Astrocyte of the spinal cord (primary cell): ENCODE results near the gene EIF4E1B.

Experiments used
- DNase-seq: peaks from one replicate; pipeline ENCODE4 v3.0.0; 2011; ENCODE audit warnings: low read depth, low spot score
- H3K4me3 ChIP-seq: 2 replicates; pipeline ENCODE4 v1.5.1; 2011; ENCODE audit warnings: low read depth, mild to moderate bottlenecking, low read length, moderate library complexity
- in situ Hi-C: cut with HindIII; loops from 2 replicates; pipeline ENCODE4 v1.10.0; 2017; ENCODE audit warnings: low sequenced_read_pairs
- TF ChIP-seq, protein P1 (sequence below): IDR thresholded peaks from 2 replicates; pipeline ENCODE4 v1.5.1; 2012; ENCODE audit warnings: low read depth, mild to moderate bottlenecking, low read length, inconsistent platforms

The EIF4E1B gene

DNA sequence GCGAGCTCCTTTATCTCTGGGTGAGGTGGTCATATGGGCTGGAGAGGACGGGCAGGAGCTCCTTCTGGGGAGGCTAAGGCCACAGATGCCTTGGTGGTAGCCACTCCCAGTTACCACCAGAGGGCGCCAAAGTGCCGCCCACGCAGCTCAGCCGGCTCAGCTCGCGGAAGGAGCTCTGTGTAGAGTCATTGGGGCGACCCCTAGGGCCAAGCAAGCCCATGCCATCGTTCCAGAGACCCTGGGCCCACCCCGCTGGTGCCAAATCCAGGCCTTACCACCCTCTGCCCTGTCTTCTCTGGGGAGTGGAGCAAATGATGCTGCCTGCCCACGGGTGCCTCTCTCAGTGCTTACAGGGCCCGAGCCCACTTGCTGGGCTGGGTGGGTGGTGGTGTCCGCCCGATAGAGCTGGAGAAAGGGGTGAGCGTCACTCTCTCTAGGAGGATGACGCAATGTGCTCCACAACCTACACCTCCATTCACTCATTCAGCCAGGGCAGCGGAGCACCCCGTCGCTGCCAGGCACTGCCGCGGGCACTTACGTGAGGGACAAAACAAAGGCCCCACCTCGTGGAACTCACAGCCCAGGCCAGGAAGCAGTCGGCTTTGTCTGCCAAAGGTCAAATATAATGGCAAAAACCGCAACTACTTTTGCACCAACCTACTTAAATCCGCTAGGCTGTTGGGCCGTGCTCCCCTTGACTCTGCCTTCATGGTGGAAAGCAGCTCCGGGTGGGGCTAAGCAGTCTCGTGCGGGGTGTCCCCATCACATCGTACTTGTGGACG is 30.6 kb downstream of the EIF4E1B start:
- TF ChIP-seq, protein P1, sequence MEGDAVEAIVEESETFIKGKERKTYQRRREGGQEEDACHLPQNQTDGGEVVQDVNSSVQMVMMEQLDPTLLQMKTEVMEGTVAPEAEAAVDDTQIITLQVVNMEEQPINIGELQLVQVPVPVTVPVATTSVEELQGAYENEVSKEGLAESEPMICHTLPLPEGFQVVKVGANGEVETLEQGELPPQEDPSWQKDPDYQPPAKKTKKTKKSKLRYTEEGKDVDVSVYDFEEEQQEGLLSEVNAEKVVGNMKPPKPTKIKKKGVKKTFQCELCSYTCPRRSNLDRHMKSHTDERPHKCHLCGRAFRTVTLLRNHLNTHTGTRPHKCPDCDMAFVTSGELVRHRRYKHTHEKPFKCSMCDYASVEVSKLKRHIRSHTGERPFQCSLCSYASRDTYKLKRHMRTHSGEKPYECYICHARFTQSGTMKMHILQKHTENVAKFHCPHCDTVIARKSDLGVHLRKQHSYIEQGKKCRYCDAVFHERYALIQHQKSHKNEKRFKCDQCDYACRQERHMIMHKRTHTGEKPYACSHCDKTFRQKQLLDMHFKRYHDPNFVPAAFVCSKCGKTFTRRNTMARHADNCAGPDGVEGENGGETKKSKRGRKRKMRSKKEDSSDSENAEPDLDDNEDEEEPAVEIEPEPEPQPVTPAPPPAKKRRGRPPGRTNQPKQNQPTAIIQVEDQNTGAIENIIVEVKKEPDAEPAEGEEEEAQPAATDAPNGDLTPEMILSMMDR = peak; percentile 97
- DNase-seq = peak; percentile 68
- H3K4me3 ChIP-seq = no peak overlapping the region
- in situ Hi-C loops = no loop called here

DNA sequence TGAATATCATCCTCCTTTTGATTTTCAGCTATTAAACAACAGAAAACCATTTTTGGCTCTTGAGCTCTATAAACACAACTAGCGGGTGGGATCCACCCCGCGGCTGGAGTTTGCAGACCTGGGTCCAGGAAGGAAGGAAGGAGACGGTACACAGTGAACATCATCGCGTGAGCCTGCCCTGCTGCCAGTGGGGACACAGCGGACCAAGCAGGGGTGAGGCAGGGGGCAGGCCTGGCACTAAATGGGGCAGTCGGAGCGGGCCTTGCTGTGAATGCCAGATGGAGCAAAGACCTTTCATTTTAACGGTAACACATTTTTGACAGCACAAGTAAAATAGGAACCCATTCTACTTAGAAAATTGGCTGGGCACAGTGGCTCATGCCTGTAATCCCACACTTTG is 31.2 kb downstream of the EIF4E1B start:
- TF ChIP-seq, protein P1 = no peak
- no peak for DNase-seq
- in situ Hi-C loops = no loop called here
- H3K4me3 ChIP-seq = no peak overlapping the region

DNA sequence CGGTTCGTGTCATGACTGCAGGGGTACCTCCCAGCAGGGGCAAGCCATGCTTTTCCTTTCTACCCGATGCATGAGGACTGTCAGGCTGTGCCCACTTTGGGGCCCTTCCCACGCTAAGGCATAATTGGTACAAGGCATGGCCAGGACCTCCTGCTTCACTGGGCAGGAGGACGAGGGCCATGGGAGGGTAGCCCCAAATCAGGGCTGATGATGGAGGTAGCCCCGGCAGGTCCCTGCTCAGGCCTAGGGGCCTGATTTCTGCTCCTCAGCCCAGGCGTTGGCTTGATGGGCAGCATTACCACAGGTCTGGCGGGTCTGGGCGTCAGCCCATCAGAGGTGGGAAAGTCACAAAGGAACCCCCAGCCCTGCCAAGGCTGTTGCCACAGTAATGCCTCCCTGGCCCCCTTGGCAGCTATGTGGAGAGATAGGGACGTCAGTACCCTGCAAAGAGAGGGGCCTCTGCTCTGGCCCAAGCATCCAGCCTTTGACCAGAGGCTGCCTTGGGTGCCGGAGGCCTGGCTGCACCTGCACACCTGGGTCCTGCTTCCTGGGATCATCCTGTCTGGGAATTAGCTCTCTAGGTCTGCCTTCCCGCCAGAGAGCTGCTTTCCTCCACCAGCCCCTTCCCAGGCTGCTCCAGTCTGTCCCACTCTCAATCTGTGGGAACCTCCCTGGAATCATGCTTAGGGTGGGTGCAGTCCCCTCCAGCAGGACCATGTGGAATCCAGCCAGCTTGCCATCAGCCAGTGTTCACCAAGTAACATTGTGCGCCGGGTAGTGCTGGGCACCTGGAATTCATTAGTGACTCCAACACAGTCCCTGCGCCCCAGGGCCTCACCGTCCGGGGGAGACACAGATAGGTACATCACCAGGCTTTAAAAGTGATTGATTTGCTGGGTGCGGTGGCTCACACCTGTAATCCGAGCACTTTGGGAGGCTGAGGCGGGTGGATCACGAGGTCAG is 32.2 kb downstream of the EIF4E1B start:
- no peak for DNase-seq
- in situ Hi-C loops = no loop called here
- TF ChIP-seq, protein P1 = no peak
- H3K4me3 ChIP-seq = no peak overlapping the region

DNA sequence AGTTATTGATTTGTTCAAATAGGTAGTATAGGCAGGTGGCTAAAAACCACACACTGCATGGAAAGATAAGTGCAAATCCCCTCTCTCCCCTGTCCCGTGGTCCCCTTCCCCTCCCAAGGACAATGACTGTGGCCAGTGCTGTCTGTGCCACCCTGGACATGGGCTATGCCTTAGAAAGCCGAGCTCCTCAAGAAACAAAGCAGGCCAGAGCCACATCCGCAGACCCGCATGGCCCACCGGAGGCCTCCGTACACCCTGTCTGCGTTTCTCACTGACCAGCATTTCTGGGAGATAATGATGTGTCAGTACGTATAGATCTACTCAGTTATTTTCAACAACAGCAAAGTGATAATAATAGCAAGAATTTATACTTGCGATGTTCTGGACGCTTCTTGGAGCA is 33.1 kb downstream of the EIF4E1B start:
- TF ChIP-seq, protein P1 = no peak
- in situ Hi-C loops = no loop called here
- DNase-seq = no peak

DNA sequence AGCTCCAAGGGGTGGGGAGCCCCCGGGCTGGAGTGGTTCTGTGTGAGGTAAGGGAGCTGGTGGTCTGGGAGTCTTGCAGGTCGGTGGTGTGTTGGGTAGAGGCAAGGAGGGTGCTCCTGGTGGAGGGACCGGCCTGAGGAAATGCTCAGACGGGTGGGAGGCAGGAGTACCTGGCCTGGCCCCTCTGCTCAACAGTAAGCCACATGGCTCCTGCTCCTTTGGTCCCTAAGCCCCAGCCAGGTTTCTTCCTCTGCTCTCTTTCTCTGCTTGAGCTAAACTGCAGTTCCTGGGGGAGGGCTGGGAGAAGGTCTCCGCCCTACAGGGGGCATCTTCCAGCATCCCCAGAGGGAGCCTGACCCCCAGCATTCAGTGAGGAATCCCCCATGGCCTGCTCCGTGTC is 34.0 kb downstream of the EIF4E1B start:
- TF ChIP-seq, protein P1 = no peak
- no peak for DNase-seq
- H3K4me3 ChIP-seq = no peak overlapping the region
- in situ Hi-C loops = no loop called here

More for the DNA sequence above, 33.1 kb downstream of the EIF4E1B start:
- no peak overlapping the region for H3K4me3 ChIP-seq

DNA sequence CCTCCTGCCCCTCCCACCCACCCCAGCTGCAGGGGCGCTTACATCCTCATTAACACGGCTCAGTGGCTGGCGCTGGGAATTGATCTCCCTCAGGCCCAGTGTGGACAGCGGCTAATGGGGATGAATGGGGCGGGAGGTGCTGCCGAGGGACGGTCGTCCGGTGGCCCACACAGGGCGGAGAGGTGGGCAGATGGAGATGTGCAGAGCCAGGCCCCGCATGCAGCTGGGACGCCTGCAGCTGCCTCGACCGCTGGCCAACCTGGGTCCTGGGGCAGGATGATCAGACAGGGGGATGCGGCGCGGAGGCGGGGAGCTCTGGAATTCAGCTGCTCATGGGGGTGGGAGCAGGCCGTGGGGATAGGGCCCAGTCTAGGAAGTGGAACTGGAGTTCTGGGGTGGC is 34.4 kb downstream of the EIF4E1B start:
- DNase-seq = no peak
- in situ Hi-C loops = no loop called here
- H3K4me3 ChIP-seq = no peak overlapping the region
- TF ChIP-seq, protein P1 = no peak
